HG03060 (cell line): ENCODE measurements around the gene LY6G6D.

Experiments
- ATAC-seq: cut with Tn5 transposase; IDR thresholded peaks from one replicate; pipeline ENCODE4 v1.9.1; 2021; ENCODE audit warnings: low read depth, moderate number of reproducible peaks; ENCODE audit not compliant: unreplicated experiment

The LY6G6D gene

GRCh38 chr6:31715022-31715958, at the start of gene LY6G6D:
TSS of gene LY6G6D (plus strand) at chr6:31715348. CDS start at chr6:31715356, 8 bp downstream.
- ATAC-seq, result no peak

GRCh38 chr6:31665501-31666336, 49.4 kb upstream of the LY6G6D start, which contains the start of gene CSNK2B:
TSS of gene CSNK2B (plus strand) at chr6:31666080. CDS start at chr6:31666832, 752 bp downstream.
- peak; percentile 72 for ATAC-seq

- ATAC-seq, result no peak
Measured at GRCh38 chr6:31666337-31666965, 48.7 kb upstream of the LY6G6D start.

- no peak for ATAC-seq
Measured at GRCh38 chr6:31669676-31670075, 45.5 kb upstream of the LY6G6D start, which contains the start of gene LY6G5B. TSS of gene LY6G5B (plus strand) at chr6:31669976. CDS start at chr6:31670951, 975 bp downstream.

GRCh38 chr6:31676322-31676903, 38.7 kb upstream of the LY6G6D start:
- no peak for ATAC-seq

- ATAC-seq, result no peak
Measured at GRCh38 chr6:31676904-31677303, 38.2 kb upstream of the LY6G6D start.

GRCh38 chr6:31677955-31678354, 37.2 kb upstream of the LY6G6D start:
- no peak for ATAC-seq

- no peak for ATAC-seq
Measured at GRCh38 chr6:31680226-31681134, 34.7 kb upstream of the LY6G6D start, which contains the start of gene LY6G5C. TSS of gene LY6G5C (minus strand) at chr6:31681067. CDS start at chr6:31680373, 694 bp downstream.

GRCh38 chr6:31681135-31681671, 33.9 kb upstream of the LY6G6D start:
- no peak for ATAC-seq

- no peak for ATAC-seq
Measured at GRCh38 chr6:31683591-31683990, 31.6 kb upstream of the LY6G6D start.

- no peak for ATAC-seq
Measured at GRCh38 chr6:31686483-31686882, 28.7 kb upstream of the LY6G6D start.

GRCh38 chr6:31687321-31687720, 27.8 kb upstream of the LY6G6D start:
- ATAC-seq, result no peak

- no peak for ATAC-seq
Measured at GRCh38 chr6:31687860-31688693, 27.1 kb upstream of the LY6G6D start.

GRCh38 chr6:31689249-31690110, 25.7 kb upstream of the LY6G6D start:
- no peak for ATAC-seq

GRCh38 chr6:31690231-31691077, 24.7 kb upstream of the LY6G6D start:
- no peak for ATAC-seq

- ATAC-seq, result no peak
Measured at GRCh38 chr6:31691078-31691463, 24.1 kb upstream of the LY6G6D start.
